K562 (cell line): Measurements from ENCODE around the gene C22orf39. TPM values are rescaled to one million over a fixed set of nuclear protein-coding genes. Genes with fewer than 3 reads are reported as not detected.
A peak's percentile ranks its signal among the peaks of the same experiment; 100 is the strongest.

Experiments used
- EP400 ChIP-seq: fragments of 450-650 bp; IDR thresholded peaks from 2 replicates; pipeline ENCODE4 v1.6.1; 2017; ENCODE audit warnings: antibody characterized with exemption, mild to moderate bottlenecking, moderate library complexity
- ESRRA ChIP-seq: fragments of 450-650 bp; IDR thresholded peaks from 2 replicates; pipeline ENCODE4 v1.6.1; 2014; ENCODE audit warnings: low read depth, mild to moderate bottlenecking, moderate library complexity, borderline replicate concordance
- IRF9 ChIP-seq: fragments of 450-650 bp; IDR thresholded peaks from 2 replicates; pipeline ENCODE4 v1.6.1; 2016; ENCODE audit warnings: missing biosample characterization, missing genetic modification characterization
- MED1 ChIP-seq: sonication (generic); formaldehyde crosslinking; IDR thresholded peaks from 2 replicates; pipeline ENCODE4 v1.8.1; 2023; ENCODE audit warnings: missing genetic modification reagents, borderline replicate concordance
- NFE2L1 ChIP-seq: fragments of 450-650 bp; IDR thresholded peaks from 2 replicates; pipeline ENCODE4 v1.6.1; 2016; ENCODE audit warnings: missing genetic modification characterization, low read depth, mild to moderate bottlenecking, missing compliant biosample characterization, moderate library complexity, borderline replicate concordance
- NKRF ChIP-seq: fragments of 450-650 bp; IDR thresholded peaks from 2 replicates; pipeline ENCODE4 v1.6.1; 2016; ENCODE audit warnings: borderline replicate concordance
- PURB ChIP-seq: sonication (generic); formaldehyde crosslinking; IDR thresholded peaks from 2 replicates; pipeline ENCODE4 v1.9.0; 2021; ENCODE audit warnings: low read depth, mild to moderate bottlenecking, missing genetic modification reagents
- RBBP5 ChIP-seq: fragments of 200-600 bp; sonication (generic); IDR thresholded peaks from 2 replicates; pipeline ENCODE4 v1.6.1; 2012; ENCODE audit warnings: borderline replicate concordance, mild to moderate bottlenecking, low read length, control low read depth, inconsistent platforms; ENCODE audit not compliant: insufficient read depth, poor library complexity, severe bottlenecking
- SNIP1 ChIP-seq: fragments of 450-650 bp; IDR thresholded peaks from 2 replicates; pipeline ENCODE4 v1.7.1; 2017; ENCODE audit warnings: low read depth, mild to moderate bottlenecking
- SNRNP70 ChIP-seq: fragments of 200-400 bp; formaldehyde crosslinking; optimal IDR thresholded peaks from 2 replicates; pipeline ENCODE3; 2017; ENCODE audit warnings: low read depth, low read length
- SREBF2 ChIP-seq: sonication (generic); formaldehyde crosslinking; IDR thresholded peaks from 2 replicates; pipeline ENCODE4 v1.4.0; 2020; ENCODE audit warnings: mild to moderate bottlenecking, missing genetic modification reagents
- ZBTB40 ChIP-seq, 2 experiments: fragments of 450-650 bp in 1 of 2; sonication (generic) in 1 of 2; formaldehyde crosslinking in 1 of 2; IDR thresholded peaks; 2 replicates each; pipeline versions ENCODE4 v1.7.1 to v1.9.0; 2016 to 2022; ENCODE audit warnings: inconsistent platforms in 1 of 2, mild to moderate bottlenecking in 1 of 2, missing genetic modification reagents in 1 of 2
- ZBTB9 ChIP-seq: fragments of 450-650 bp; formaldehyde crosslinking; IDR thresholded peaks from 2 replicates; pipeline ENCODE4 v1.4.0; 2020; ENCODE audit warnings: mild to moderate bottlenecking, moderate library complexity
- ZNF354B ChIP-seq: fragments of 250-450 bp; sonication (Bioruptor Pico); IDR thresholded peaks from 2 replicates; pipeline ENCODE4 v1.4.0; 2020
- ZSCAN32 ChIP-seq: fragments of 450-650 bp; formaldehyde crosslinking; IDR thresholded peaks from 2 replicates; pipeline ENCODE4 v1.4.0; 2020; ENCODE audit warnings: mild to moderate bottlenecking, moderate library complexity
- polyA plus RNA-seq, 8 experiments: library from polyadenylated mRNA; depleted of rRNA in 4 of 8; stranded (reverse) in 5 of 8; unstranded in 3 of 8; fragments of >200 nt; fragmentation: Nextera tagmentation in 2 of 8; fragmentation: Illumina TruSeq in 1 of 8; extraction: Ambion mirVana in 2 of 8; extraction: Trizol in 1 of 8; gene quantifications; 2 replicates each; pipeline versions ENCODE4 v1.2.1 to v1.2.3, GENCODE V29; 2011 to 2014; ENCODE audit warnings: inconsistent platforms in 1 of 8, missing spikeins in 1 of 8
- total RNA-seq, 7 experiments: library from RNA; depleted of rRNA in 6 of 7; stranded (reverse); fragments of >200 nt in 6 of 7; fragmentation: Illumina TruSeq in 2 of 7; extraction: Trizol in 2 of 7; gene quantifications; 2 replicates each; pipeline versions ENCODE4 v1.2.1 to v1.2.3, GENCODE V29; 2011 to 2021; ENCODE audit warnings: low replicate concordance in 1 of 7

C22orf39 gene
- total and polyA plus RNA-seq, 9 of the 15 experiments (the other 6 are each of a cell fraction or from before 2014, with no cell fraction given): 20.4 to 139 (median 66.8) TPM

GRCh38 chr22:19478901-19479354, 31.4 kb upstream of the C22orf39 start, which contains the start of gene UFD1 (continued):
- no peak for TF ChIP-seq NKRF
- no peak for TF ChIP-seq SNRNP70
- no peak for TF ChIP-seq IRF9
- TF ChIP-seq PURB (CRISPR knock-in tag): no peak
- no peak for TF ChIP-seq MED1
- TF ChIP-seq SNIP1: no peak
- TF ChIP-seq ZBTB40 (IDR thresholded peaks at IDR 0.05): no peak
- TF ChIP-seq ZBTB40 (CRISPR knock-in tag; IDR thresholded peaks at IDR 0.05): no peak
- no peak for TF ChIP-seq NFE2L1
- no peak for TF ChIP-seq ESRRA
- no peak for TF ChIP-seq ZSCAN32
- TF ChIP-seq EP400: no peak
- TF ChIP-seq SREBF2 (CRISPR knock-in tag): no peak
- no peak for TF ChIP-seq ZNF354B (CRISPR knock-in tag)
- peak; percentile 99 for TF ChIP-seq RBBP5
- TF ChIP-seq ZBTB9 (CRISPR knock-in tag): no peak
